ENCODE measurements around the gene TAF5. TPM values are rescaled to one million over a fixed set of nuclear protein-coding genes. Genes with fewer than 3 reads are reported as not detected.

Gene TAF5
- total RNA-seq, 1 experiment from 2014 or later: 13.7 TPM

Small RNAs within 50 kb of the gene (microRNA-seq; reads per million reads assigned to microRNA genes)
- 8,490 reads per million, percentile 95 among the genes with 10 or more reads in this experiment for gene MIR1307

Other genes with a start within 250 kb of the TAF5 start
- 60.0 and 61.8 TPM in 2 replicates for gene NT5C2, start 174.7 kb upstream of the TAF5 start, total RNA-seq (2021)
- gene RPEL1, start 122.1 kb upstream of the TAF5 start, total RNA-seq (2021): not detected in 2 replicates
- gene INA, start 90.8 kb upstream of the TAF5 start, total RNA-seq (2021): 14.1 and 16.2 TPM in 2 replicates
- 22.5 and 25.3 TPM in 2 replicates for gene PCGF6, start 16.8 kb upstream of the TAF5 start, total RNA-seq (2021)
- 393 and 426 TPM in 2 replicates for gene ATP5MK, start 28.5 kb downstream of the TAF5 start, total RNA-seq (2021)
- 68.6 and 78.1 TPM in 2 replicates for gene PDCD11, start 28.6 kb downstream of the TAF5 start, total RNA-seq (2021)
- gene CALHM2, start 84.4 kb downstream of the TAF5 start, total RNA-seq (2021): 5.9 TPM in 2 replicates
- not detected in 2 replicates for gene CALHM1, start 90.9 kb downstream of the TAF5 start, total RNA-seq (2021)
- not detected in 2 replicates for gene CALHM3, start 111.3 kb downstream of the TAF5 start, total RNA-seq (2021)
- gene NEURL1, start 125.7 kb downstream of the TAF5 start, total RNA-seq (2021): 0.50 and 0.52 TPM in 2 replicates

Data from A673 (cell line).